Colonic mucosa (tissue), 4 donors: ENCODE results near the gene DAB2IP. TPM values are rescaled to one million over a fixed set of nuclear protein-coding genes. Genes with fewer than 3 reads are reported as not detected.

Source experiments
- DNase-seq: peaks from one replicate; pipeline ENCODE4 v3.0.0-alpha.2; 2020
- H3K27ac ChIP-seq: fragments of 200-600 bp; one replicate; pipeline ENCODE4 v1.8.0; 2021
- H3K27me3 ChIP-seq: fragments of 200-600 bp; one replicate; pipeline ENCODE4 v1.8.0; 2021
- H3K36me3 ChIP-seq: fragments of 200-600 bp; one replicate; pipeline ENCODE4 v1.8.0; 2021
- H3K4me1 ChIP-seq: fragments of 200-600 bp; one replicate; pipeline ENCODE4 v1.8.0; 2021; ENCODE audit warnings: mild to moderate bottlenecking
- H3K4me3 ChIP-seq: fragments of 200-600 bp; one replicate; pipeline ENCODE4 v1.8.0; 2021
- H3K9ac ChIP-seq, 2 donors: one replicate each; pipeline ENCODE4 v1.7.0; 2013; ENCODE audit warnings: control low read depth in 2 of 2, low read depth in 2 of 2, low read length in 2 of 2
- H3K9me3 ChIP-seq: fragments of 200-600 bp; one replicate; pipeline ENCODE4 v1.8.0; 2021
- intact Hi-C: fragments of 100-400 bp; cut with DNase I; formaldehyde crosslinking; loops from one replicate; pipeline ENCODE4 v1.14.1; 2022
- total RNA-seq, 2 donors: library from RNA; stranded (reverse); fragmentation: NEBNext Ultra II Directional in 1 of 2; extraction: Animal tissue kit (Norgen Biotek cat#: 25700) in 1 of 2; gene quantifications; one replicate each; pipeline ENCODE4 v1.2.1, GENCODE V29; 2021
- TF ChIP-seq, protein P1 (sequence below): fragments of 200-600 bp; IDR thresholded peaks from one replicate; pipeline ENCODE4 v1.8.0; 2022; ENCODE audit warnings: antibody characterized with exemption, mild to moderate bottlenecking
- donor health status: healthy.
- donor health status: DM: no; HTN: no; CAD: no.
- donor health status: DM: no; HTN: no; CAD: no.

DAB2IP gene
- total RNA-seq, 2 donors from 2014 or later = 126 to 130 TPM

DNA sequence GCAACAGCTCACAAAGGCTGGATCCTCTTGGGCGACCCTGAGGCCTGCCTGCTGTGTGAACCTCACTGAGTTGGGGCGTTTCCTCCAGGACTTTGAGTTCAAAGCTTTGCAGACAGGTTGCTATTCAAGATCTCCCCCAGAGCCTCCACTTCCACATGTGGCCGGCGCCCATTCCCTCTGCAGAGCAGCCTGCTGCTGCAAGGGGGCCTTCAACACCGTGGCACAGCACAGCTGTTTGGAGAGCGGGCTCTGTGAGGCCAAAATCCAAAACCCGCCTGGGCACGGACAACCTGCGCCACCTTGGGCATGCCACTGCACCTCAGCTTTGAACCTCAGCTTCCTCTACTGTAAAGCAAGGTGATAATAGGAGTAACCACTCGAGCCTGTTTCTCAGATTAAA, 160.3 kb downstream of the DAB2IP start:
- no peaks in the 10 kb centered on the region for H3K9me3 ChIP-seq
- H3K9ac ChIP-seq = no peak overlapping the region
- no peaks in the 10 kb centered on the region for H3K4me1 ChIP-seq
- H3K27me3 ChIP-seq = no peaks in the 10 kb centered on the region
- intact Hi-C loops = no loop called here
- TF ChIP-seq, protein P1, sequence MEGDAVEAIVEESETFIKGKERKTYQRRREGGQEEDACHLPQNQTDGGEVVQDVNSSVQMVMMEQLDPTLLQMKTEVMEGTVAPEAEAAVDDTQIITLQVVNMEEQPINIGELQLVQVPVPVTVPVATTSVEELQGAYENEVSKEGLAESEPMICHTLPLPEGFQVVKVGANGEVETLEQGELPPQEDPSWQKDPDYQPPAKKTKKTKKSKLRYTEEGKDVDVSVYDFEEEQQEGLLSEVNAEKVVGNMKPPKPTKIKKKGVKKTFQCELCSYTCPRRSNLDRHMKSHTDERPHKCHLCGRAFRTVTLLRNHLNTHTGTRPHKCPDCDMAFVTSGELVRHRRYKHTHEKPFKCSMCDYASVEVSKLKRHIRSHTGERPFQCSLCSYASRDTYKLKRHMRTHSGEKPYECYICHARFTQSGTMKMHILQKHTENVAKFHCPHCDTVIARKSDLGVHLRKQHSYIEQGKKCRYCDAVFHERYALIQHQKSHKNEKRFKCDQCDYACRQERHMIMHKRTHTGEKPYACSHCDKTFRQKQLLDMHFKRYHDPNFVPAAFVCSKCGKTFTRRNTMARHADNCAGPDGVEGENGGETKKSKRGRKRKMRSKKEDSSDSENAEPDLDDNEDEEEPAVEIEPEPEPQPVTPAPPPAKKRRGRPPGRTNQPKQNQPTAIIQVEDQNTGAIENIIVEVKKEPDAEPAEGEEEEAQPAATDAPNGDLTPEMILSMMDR = no peak
- no peak overlapping the region for H3K4me3 ChIP-seq
- no peaks in the 10 kb centered on the region for H3K36me3 ChIP-seq
- H3K27ac ChIP-seq = no peak overlapping the region
- DNase-seq = no peak

DNA sequence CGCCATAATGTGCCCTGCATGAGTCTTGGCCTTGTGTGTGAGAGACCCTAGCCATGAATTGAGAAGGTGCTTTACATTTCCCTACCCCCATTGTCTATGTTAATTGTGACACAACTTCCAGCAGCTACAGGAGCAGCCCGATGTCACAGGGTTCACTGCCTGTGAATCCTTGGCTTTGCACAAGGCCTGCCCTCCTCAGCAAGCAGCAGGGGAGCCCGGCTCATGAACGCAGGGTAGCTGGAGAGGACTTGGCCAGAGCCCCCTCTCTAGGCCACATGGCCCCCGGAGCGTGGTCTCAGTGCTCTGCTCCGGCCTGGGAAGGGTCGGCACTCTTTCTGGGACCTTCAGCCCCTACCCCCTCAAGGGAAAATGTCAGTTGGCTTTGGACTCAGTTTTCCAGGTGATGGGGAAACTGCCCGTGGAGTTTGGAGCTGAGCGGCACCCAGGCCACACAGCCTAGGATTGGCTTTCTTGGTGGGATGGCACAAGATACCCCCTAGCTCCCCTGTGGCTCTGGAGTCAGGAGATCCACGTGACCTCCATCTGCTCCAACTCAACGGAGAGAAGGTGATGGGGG, 160.8 kb downstream of the DAB2IP start:
- TF ChIP-seq, protein P1 = no peak

DNA sequence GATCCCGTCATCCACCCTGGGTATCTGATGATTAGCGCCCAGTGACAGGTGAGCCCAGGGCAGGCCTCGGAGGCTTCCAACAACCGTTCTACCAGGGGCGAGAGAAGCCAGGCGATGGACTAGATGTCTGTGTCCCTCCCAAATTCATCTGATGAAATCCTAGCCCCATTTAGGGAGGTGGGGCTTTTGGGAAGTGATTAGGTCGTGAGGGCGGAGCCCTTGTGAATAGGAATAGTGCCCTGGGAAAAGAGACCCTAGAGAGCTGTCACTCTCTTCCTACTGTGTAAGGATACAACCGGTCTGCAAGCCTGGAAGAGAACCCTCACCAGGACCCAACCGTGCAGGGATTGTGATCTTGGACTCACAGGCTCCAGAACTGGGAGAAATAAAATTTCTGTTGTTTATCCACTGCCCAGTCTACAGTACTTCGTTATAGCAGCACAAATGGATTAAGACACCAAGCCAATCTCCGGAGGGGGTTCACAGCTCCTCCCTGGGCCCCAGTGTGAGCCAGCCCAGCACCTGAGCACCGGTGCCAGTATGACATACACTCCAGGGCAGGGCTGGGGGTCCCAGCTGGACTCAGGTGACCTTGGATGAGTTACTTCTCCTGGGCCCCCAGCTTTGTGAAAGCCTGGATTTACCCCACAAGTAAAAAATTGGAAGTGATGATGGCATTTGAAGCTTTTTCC, 162.2 kb downstream of the DAB2IP start:
- no peak overlapping the region for H3K4me3 ChIP-seq
- no peak for DNase-seq
- no peaks in the 10 kb centered on the region for H3K27me3 ChIP-seq
- H3K9me3 ChIP-seq = no peaks in the 10 kb centered on the region
- no peak overlapping the region for H3K27ac ChIP-seq
- TF ChIP-seq, protein P1 = no peak
- H3K36me3 ChIP-seq = no peaks in the 10 kb centered on the region
- H3K4me1 ChIP-seq = no peaks in the 10 kb centered on the region
- intact Hi-C loops = no loop called here
- no peak overlapping the region for H3K9ac ChIP-seq

More for the DNA sequence above, 160.8 kb downstream of the DAB2IP start:
- Histone ChIP-seq H3K4me1 (no peaks in the 10 kb centered on the region), H3K4me3 (no peak overlapping the region), H3K27me3 (no peaks in the 10 kb centered on the region), H3K9me3 (no peaks in the 10 kb centered on the region), H3K9ac (no peak overlapping the region), H3K27ac (no peak overlapping the region), H3K36me3 (no peaks in the 10 kb centered on the region)
- intact Hi-C loops = no loop called here
- no peak for DNase-seq

DNA sequence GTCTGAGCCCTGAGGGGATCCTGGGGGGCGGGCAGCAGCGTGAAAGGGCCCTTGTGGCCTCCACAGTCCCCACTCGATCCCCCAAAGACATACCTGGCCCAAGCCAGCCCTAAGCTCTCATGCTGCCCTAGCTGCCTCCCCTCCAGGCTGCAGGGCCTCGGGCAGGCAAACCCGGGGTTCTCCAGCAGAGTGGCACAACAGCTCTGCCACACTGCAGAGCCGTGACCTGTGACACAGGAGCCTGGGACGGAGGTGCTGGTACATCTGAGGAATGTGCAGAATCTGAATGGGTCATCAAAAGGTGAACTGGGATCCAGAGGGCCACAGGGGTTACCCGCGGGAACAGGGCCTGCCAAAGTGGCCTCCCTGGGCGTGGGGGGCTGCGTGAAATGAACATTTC, 163.2 kb downstream of the DAB2IP start:
- Histone ChIP-seq H3K9me3 (no peaks in the 10 kb centered on the region), H3K9ac (no peak overlapping the region), H3K4me1 (no peaks in the 10 kb centered on the region), H3K4me3 (no peak overlapping the region), H3K36me3 (no peaks in the 10 kb centered on the region), H3K27me3 (no peaks in the 10 kb centered on the region), H3K27ac (no peak overlapping the region)
- DNase-seq = no peak
- TF ChIP-seq, protein P1 = no peak
- intact Hi-C loops = no loop called here

DNA sequence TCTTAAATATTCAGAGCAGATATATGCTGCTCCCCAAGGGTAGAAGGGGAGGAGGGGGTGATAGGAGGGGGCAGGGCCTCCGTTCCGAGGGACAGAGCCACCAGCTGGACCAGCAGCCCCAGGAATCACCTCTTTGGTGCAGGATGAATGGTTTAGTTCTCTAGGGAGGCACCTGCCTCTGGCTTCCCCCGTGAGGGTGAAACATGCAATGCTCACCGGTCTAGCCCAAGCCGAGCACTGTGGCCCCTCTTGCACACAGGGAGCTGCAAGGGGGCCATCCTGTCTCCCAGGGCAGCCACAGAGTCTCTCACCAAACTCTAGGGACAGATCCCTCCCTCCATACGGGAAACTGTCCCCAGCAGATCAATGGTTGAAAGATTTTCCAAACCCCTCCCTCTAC, 163.7 kb downstream of the DAB2IP start:
- Histone ChIP-seq H3K27me3 (no peaks in the 10 kb centered on the region), H3K4me3 (no peak overlapping the region)
- TF ChIP-seq, protein P1 = no peak

More for the DNA sequence above, 163.7 kb downstream of the DAB2IP start:
- Histone ChIP-seq H3K36me3 (no peaks in the 10 kb centered on the region), H3K9me3 (no peaks in the 10 kb centered on the region), H3K27ac (no peak overlapping the region), H3K9ac (no peak overlapping the region), H3K4me1 (no peaks in the 10 kb centered on the region)
- intact Hi-C loops = no loop called here
- DNase-seq = no peak
